ENCODE results near the gene GLRA1.

GRCh38 chr5:151897896-151898295 lies 26.8 kb downstream of the GLRA1 start:
- TF ChIP-seq CTCF (IDR thresholded peaks at IDR 0.05): no peak
- TF ChIP-seq POLR2AphosphoS5 (IDR thresholded peaks at IDR 0.05; ENCODE audit: low read depth, low read length): no peak
- no peak for TF ChIP-seq REST (IDR thresholded peaks at IDR 0.05; ENCODE audit: insufficient read depth in 1 of 2, low read depth in 2 of 2, low read length in 1 of 2)
- TF ChIP-seq SIN3A (IDR thresholded peaks at IDR 0.05; ENCODE audit: borderline replicate concordance, insufficient read depth, low read depth, low read length): no peak
